GM12865 (cell line): ENCODE measurements around the gene BST1.

Experiments
- DNase-seq: peaks from one replicate; pipeline ENCODE4 v3.0.0; 2010; ENCODE audit warnings: low read depth
- H3K4me3 ChIP-seq: 2 replicates; pipeline ENCODE4 v1.5.1; 2011; ENCODE audit warnings: mild to moderate bottlenecking, low read depth, low read length, control low read depth
- TF ChIP-seq, protein P1 (sequence below): IDR thresholded peaks from 2 replicates; pipeline ENCODE4 v1.5.1; 2011; ENCODE audit warnings: low read length, control low read depth, low read depth, inconsistent platforms; ENCODE audit not compliant: insufficient read depth; ENCODE audit errors: missing control alignments

Gene BST1

DNA sequence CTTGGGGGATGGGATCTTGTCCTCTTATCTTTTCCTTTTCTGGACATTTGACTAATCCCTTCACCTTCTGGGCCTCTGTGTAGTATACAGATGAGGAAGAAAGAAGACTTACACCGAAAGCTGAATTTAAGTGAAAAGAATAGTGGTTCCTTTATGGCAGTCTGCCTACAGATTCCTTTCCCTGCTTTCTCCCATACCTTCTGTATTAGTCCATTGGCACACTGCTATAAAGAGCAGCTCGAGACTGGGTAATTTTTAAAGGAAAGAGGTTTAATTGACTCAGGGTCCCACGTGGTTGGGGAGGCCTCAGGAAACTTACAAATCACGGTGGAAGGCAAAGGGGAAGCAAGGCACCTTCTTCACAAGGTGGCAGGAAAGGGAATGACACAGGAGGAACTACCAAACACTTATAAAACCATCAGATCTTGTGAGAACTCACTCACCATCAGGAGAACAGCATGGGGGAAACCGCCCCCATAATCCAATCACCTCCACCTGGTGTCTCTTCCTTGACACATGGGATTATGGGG is 41.2 kb downstream of the BST1 start:
- no peak overlapping the region for H3K4me3 ChIP-seq
- TF ChIP-seq, protein P1, sequence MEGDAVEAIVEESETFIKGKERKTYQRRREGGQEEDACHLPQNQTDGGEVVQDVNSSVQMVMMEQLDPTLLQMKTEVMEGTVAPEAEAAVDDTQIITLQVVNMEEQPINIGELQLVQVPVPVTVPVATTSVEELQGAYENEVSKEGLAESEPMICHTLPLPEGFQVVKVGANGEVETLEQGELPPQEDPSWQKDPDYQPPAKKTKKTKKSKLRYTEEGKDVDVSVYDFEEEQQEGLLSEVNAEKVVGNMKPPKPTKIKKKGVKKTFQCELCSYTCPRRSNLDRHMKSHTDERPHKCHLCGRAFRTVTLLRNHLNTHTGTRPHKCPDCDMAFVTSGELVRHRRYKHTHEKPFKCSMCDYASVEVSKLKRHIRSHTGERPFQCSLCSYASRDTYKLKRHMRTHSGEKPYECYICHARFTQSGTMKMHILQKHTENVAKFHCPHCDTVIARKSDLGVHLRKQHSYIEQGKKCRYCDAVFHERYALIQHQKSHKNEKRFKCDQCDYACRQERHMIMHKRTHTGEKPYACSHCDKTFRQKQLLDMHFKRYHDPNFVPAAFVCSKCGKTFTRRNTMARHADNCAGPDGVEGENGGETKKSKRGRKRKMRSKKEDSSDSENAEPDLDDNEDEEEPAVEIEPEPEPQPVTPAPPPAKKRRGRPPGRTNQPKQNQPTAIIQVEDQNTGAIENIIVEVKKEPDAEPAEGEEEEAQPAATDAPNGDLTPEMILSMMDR: no peak
- DNase-seq: no peak

DNA sequence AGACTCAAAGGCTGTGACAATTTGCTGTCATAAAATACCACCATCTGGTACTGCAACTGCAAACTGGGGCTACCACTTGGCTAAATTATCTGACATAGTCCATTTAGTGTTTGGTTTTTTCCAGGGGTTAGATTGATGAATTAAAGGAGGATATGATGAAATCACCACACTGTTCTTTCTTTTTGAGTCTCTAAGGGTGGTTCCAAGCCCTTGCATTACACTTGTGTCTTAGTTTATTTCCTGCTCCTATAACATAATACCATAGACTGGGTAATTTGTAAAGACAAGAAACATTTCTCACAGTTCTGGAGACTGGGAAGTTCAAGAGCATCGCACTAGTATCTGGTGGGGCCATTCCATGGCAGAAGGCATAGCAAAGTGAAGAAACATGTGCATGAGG is 43.2 kb downstream of the BST1 start:
- TF ChIP-seq, protein P1: no peak
- no peak overlapping the region for H3K4me3 ChIP-seq
- no peak for DNase-seq

DNA sequence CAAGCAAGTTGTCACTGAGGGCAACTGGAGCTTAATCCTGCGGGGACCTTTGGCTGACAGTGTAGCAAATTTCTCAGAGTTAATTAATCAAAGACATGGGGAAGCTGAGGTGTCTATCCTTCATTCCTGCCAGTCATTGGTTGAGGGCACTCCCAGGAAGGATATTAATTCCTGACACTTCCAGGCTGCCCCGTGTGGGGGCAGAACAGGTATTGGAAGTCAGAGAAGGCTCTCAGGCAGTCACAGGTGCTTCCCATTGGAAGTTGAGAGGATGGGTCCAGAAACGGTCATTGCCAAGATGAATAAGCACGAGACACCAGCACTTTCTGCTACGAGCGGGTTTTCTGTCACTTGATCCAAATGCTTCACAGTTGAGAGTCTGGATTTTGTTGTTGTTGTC is 46.1 kb downstream of the BST1 start:
- no peak overlapping the region for H3K4me3 ChIP-seq
- DNase-seq: no peak
- TF ChIP-seq, protein P1: no peak

DNA sequence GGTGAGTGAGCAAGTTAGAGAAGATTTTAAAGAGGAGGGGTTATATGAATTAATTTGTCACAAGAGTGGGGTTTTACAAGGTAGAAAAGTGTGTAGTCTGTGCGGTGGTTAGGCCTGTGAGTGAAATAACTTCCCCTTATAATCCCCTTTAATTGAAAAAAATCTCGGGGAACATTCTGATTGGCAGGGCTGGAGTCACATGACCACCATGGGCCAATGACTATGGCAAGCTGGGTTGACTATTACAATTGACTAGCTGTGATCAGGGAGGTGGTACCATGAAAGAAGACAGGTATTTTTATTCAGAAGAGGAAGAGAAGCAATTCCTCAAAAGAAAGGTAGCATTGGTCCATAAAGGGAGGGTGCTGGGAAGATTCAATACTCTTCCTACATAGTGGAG is 48.3 kb downstream of the BST1 start:
- TF ChIP-seq, protein P1: no peak
- DNase-seq: no peak
- no peak overlapping the region for H3K4me3 ChIP-seq

DNA sequence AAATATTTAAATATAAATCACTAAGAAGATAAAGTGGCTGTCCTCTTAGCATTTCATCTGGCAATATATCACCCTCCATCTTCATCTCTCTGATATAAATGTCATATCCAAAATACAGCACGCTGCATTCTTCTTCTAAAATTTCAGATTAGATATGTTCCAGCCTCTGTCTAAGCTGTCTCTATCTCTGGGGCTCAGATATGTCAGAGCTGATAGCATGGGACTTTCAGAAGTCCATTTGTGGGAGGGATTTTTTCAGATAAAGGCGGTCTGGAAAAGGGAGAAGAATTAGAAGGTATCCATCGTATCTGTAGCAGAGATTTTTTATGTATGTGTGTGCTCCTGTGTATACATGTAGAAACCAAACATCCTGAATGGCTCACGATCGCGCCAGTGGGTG is 50.2 kb downstream of the BST1 start:
- TF ChIP-seq, protein P1: no peak
- no peak overlapping the region for H3K4me3 ChIP-seq
- no peak for DNase-seq

DNA sequence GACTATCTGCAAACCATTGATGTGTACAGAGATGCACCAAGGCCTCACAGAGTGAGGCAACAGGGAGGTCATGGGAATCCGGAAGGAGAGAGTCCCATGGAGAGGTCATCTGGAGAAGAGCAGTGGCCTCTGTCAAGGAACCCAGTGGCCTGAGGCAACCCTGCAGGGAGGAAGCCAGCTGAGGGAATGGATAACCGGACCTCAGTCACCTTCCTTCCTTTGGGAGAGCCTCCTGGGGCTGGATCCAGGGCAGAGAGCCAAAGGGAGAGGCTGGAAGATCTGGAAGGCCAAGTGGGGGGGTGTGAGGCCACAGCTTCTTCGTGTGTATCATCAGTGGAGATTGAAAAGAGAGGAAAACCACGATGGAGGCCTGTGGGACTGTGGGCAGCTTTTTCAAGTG is 50.9 kb downstream of the BST1 start:
- no peak for DNase-seq
- no peak overlapping the region for H3K4me3 ChIP-seq
- TF ChIP-seq, protein P1: no peak

DNA sequence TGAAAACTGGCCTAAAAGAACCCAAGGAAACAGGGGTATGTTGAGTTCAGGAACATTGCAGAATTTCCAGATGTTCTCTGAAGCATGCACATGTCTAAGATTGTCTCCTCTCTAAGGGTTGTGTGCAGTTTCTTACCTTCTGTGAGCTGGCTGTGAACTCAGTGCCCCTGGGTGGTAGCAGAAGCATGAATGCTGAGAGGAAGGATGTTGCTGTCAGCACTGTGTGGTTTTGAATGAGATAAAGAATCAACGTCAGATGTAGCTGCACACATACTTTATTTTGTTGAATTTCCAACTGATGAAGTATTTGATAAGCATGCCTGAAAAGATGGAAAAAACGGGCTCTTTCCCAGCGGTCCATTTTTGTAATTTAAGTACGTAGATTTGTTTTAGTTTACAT is 51.5 kb downstream of the BST1 start:
- TF ChIP-seq, protein P1: no peak
- DNase-seq: no peak
- no peak overlapping the region for H3K4me3 ChIP-seq
